GM12873 (cell line): ENCODE data around the gene B4GAT1.

Experiments used
- TF ChIP-seq, protein P1 (sequence below): IDR thresholded peaks from 2 replicates; pipeline ENCODE4 v1.5.1; 2012; ENCODE audit warnings: low read depth, mild to moderate bottlenecking, moderate library complexity, low read length, control low read depth; ENCODE audit not compliant: insufficient read depth; ENCODE audit errors: missing control alignments

B4GAT1 gene

GRCh38 chr11:66325263-66325671, 22.2 kb downstream of the B4GAT1 start:
- TF ChIP-seq, protein P1, sequence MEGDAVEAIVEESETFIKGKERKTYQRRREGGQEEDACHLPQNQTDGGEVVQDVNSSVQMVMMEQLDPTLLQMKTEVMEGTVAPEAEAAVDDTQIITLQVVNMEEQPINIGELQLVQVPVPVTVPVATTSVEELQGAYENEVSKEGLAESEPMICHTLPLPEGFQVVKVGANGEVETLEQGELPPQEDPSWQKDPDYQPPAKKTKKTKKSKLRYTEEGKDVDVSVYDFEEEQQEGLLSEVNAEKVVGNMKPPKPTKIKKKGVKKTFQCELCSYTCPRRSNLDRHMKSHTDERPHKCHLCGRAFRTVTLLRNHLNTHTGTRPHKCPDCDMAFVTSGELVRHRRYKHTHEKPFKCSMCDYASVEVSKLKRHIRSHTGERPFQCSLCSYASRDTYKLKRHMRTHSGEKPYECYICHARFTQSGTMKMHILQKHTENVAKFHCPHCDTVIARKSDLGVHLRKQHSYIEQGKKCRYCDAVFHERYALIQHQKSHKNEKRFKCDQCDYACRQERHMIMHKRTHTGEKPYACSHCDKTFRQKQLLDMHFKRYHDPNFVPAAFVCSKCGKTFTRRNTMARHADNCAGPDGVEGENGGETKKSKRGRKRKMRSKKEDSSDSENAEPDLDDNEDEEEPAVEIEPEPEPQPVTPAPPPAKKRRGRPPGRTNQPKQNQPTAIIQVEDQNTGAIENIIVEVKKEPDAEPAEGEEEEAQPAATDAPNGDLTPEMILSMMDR: no peak

DNA sequence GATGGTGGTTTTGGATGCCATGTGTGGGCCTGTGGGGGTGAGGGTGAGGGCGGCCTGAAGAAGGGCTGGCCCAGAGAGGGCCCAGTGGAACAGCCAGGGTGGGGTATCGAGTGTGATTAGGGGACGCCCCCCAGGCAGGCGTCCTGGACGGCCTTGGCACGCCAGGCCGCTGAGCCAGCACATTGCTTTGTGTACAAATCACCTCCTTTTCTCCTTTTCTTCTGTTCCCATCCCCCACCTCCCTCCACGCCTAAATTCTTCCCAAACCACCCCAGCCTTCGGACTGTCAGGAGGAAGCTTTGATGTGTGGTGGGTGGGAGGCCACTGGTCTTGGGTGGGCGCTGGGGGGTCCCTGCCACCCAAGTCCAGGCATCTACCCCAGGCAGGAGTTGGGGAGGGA, 22.8 kb downstream of the B4GAT1 start:
- TF ChIP-seq, protein P1: no peak

DNA sequence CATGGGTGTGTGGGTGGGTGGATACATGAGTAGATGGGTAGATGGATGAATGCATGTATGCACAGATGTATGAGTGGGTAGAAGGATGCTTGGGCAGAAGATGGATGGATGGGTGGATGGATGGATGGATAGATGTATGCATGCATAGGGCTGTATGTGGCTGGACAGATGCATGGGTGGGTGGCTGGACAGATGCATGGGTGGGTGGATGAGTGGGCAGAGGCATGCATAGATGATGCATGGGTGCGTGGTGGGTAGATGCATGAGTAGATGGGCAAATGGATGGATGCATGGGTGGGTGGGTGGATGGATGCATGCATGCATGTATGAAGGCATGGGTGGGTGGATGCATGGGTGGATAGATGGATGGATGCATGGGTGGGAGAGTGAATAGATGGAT, 23.7 kb downstream of the B4GAT1 start:
- TF ChIP-seq, protein P1: no peak

- TF ChIP-seq, protein P1: no peak
These were observed 24.5 kb downstream of the B4GAT1 start for GRCh38 chr11:66322732-66323427.

DNA sequence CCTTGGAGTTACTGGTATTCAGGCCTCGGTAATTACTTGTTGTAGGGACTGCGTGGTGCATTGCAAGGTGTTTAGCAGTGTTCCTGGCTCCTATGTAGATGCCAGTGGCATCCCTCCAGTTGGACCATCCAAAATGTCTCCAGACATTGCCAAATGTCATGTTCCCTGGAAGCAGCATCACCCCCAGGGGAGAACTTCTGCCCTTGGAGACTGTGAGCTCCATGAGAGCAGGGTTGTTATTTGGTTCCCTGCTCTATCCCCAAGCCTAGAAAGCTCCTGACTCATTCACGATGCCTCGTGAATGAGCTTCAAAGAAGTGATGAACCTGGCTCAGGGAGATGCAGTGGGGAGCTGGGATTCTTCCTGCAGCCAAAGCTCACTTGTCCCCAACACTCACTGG, 25.8 kb downstream of the B4GAT1 start:
- TF ChIP-seq, protein P1: no peak

GRCh38 chr11:66318600-66318970, 28.8 kb downstream of the B4GAT1 start:
- TF ChIP-seq, protein P1: no peak

GRCh38 chr11:66317723-66318599, 29.5 kb downstream of the B4GAT1 start:
- TF ChIP-seq, protein P1: no peak
